Activated T-cell treated with anti-CD3 and anti-CD28 coated beads, Interleukin-2, amount 50 U/mL, for 1 hour (primary cell): ENCODE results near the gene SH3BP4.

Experiments used
- DNase-seq: peaks from one replicate; pipeline ENCODE4 v3.0.0-alpha.2; 2020

Gene SH3BP4

DNA sequence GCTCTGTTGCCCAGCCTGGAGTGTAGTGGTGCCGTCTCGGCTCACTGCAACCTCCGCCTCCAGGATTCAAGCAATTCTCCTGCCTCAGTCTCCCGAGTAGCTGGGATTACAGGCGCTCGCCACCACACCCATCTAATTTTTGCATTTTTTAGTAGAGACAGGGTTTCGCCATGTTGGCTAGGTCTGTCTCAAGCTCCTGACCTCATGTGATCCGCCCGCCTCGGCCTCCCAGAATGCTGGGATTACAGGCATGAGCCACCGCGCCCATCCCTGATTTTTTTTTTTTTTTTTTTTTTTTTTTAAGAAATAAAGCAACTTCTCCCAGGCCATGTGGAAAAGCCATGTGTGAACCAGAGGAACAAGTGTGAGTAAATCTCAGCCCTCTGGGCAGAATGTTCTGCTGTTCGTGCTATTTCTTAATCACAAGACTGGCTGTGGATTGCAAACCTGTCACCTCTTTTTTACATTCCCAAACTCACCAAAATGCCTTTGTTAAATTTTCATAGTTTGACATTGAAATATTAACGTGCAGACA is 6.4 kb upstream of the SH3BP4 start:
- DNase-seq, result no peak

DNA sequence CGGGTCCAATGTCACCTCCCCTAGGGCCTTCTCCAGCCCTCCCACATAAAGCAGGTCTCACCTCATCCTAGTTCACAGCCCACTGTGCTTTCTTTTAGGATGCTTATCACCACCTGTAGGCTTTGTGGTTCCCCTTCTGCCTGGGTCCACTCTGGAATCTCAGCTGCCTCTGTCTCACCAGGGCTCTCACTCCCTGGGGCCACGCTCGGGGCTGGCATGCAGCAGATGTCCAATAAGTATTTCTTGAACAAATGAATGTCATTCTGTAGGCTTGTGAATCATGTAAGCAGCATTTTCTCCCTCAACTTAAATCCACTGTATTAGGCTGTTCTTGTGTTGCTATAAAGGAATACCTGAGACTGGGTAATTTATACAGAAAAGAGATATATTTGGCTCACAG is 4.3 kb upstream of the SH3BP4 start:
- no peak for DNase-seq

DNA sequence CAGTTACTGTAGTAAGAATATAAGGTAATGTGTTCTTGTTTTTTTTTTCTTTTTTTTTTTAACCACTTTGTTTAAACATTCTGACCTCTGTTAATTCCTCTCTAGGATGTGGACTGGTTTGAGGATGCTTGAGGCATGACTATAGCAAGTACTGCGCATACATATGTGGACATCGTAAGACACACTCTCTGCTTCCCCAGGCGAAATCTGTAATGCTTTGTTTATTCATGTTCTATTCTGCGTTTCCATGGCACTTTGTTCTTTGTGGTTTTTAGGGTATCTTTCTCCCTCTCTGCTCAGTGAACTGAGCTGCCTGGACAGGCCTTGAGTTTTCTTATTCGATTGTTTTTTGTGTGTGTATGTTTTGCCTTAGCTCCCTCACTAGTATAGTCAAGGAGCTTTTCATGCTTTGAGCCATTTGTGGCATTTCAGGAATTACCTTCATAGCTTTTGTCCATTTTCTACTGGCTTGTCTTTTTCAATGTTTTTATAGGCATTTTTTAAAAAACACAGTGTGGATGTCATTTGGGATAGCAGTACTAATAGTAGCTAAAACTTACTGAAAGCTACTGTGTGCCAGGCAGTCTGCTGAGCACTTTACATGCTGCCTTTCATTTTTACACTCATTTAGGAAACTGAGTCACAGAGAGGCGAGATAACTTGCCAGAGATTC is 1.9 kb upstream of the SH3BP4 start:
- no peak for DNase-seq

DNA sequence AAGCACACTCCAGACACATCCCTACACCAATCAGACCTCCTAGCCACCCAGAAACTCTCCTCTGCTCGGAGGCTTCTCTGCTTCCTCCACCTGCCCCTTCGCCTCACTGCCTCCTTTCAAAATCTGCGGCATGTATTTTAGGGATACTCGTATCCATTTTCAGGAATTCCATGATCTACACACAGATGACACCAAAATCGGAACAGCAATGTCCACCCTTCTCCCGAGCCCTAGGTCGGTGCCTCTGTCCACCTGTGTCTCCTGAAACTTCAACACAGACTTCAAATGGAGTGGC is 1.4 kb upstream of the SH3BP4 start:
- no peak for DNase-seq

DNA sequence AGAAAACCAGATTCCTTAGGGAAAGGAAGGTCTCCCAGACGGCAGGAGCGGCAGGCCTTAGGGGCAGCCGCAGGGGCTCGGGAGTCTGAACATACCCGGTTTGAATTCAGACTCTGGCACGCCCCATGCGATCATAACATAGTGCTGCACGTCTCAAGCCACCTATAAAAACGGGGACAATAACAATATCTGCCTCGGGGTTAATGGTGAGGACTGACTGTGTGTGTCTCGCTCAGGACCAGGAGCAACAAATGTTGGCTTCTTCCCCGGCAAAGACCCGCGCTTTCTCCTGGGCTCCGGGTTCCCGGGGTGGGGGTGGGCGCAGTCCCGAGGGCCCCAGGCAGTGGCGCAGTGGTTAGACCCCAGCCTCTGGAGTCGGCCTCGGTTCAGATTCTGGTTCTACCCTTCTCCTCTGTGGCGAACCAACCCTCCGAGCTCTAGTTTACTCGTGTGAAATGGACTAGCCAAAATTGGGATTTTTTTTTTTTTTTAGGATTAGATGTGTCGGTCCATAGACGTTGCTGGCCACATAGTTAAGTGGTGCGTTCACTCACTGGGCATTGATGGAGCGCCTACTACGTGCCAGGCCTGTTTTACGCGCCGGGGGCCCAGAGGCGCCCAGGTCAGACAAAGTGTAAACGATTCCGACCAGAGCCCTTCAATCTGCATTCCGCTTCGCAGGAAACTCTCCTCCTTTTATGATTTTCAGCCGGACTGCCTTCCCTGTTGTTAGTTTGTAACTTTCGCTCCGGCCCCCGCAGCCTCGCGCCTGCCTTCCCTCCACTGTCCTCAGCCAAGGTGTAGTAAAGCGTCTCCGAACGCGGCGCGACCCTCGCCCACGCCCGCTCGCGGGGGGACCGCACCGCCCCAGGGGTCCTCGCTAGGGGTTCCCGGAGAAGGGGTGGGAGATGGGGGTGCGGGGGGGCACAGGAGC is 820 bp upstream of the SH3BP4 start:
- no peak for DNase-seq

DNA sequence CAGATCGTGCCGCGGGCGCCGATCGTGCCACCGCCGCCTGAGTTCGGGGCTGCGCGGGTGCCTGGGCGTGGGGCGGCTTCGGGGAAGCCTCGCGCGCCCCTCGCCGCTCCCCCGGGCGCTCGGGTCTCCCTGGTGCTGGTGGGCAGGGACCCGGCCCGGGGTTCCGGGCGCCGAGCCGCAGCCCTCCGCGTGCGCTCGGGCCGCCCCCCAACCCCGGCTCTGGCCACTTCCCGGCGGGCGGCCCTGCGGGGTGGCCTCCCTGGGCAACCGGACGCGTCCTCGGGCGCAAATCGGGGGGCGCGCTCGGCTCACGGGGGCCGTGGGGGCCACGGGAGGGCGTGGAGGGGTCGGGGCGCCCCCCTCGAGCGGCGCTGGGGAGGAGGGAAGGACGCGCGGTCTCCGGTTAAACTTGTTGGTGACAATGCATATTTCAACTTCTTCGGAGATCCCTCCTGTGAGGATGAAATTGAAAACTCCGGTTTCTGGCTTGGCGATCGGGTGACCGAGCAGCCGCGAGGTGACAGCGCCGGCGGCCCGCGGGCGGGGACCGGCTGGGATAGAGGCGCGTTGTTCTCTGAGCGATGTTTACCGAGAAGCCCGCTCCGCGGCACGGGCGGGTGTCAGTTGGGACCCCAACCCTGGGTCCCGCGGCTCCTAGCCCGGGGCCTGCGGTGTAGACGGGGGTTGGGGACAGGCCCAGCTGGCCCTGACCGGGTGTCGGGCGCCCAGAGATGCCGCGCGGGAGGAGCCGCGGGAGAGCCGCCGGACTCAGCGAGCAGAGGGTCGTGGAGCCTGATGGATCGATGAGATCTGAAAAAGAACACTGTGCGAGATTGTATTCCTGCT is 676 bp downstream of the SH3BP4 start:
- no peak for DNase-seq

DNA sequence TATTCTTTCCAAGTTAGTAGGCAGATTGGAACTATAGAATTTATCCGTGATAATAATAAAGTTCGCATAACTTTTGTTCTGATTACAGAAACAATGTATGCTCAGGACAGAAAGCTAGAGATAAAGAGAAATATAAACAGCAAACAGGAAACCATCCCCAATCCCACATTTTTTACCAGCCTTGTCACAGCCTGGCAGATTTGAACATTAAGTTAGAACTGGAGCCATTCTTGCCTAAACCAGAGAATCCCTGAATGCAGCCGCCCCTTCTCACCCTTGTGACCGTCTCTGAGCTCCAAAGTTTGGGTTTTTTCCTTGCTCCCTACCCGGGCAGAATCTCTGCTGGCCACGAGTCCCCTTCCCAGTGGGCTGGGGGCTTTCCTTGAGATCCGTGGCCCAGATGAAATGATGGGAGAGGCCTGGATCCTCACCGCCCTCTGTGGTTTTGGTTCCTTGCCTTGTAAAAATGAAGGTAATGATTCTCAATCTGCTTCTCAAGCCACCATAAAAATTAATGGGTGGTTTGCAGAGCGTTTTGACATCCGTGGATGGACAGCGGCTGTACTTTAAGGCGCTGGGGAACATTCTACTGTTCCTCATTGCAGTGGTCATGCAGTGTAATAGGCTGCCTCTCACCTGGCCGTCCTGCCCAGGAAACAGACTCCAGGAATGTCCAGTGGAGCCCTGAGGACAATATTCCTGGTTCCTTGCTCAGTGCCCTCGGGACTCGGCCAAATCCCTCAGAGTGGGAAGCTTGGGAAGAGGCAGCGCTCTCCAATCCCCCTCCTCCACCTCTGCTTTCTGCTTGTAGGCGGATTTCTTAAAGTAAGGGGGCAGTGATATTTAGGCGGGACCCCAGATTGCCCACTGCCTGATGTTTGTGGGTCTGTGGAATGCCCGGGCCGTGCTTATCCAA is 1.6 kb downstream of the SH3BP4 start:
- no peak for DNase-seq

DNA sequence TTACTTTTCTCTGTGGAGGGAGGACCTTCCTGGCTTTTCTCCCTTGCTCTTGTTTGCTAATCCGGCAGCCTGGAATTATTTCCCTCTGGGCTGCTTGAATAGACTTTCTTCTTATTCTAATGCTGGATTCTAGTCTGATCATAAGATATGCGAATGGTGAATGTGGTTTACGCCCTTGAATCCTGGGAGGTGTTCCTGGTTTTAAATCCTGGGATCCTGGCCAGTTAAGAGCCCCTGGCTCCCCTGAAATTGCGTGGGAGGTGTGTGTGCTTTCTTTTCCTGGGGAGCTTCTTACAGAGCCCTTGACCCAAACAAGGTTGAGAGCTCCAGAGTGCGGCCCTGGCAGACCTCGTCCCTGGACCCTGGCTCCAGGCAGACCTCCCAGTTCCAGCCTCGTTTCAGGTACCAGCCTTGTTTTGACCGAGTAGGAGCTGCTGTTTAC is 2.8 kb downstream of the SH3BP4 start:
- no peak for DNase-seq

DNA sequence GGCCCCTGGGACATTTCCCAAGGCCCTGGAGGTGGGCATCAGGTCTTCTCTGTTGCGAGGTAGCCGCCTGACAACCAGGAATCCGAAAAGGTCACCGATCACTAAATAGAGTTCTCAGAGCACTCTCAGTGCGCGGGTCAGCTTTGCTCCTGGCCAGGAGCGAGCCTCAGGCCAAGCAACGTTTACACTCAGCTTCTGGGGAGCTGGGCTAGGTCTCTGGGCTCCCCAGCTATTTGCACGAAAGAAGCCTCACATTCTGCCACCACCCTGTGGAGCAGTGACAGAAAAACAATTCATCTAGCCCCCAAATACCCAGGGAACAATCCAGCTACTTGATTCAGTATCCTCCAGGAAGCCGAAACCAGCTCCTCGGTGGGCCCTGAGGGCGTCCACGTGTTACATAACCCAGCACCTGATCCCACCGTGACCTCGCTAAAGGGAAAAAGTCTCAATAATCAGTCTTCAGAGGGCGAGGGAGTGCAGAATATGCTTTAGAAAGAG is 3.3 kb downstream of the SH3BP4 start:
- no peak for DNase-seq

DNA sequence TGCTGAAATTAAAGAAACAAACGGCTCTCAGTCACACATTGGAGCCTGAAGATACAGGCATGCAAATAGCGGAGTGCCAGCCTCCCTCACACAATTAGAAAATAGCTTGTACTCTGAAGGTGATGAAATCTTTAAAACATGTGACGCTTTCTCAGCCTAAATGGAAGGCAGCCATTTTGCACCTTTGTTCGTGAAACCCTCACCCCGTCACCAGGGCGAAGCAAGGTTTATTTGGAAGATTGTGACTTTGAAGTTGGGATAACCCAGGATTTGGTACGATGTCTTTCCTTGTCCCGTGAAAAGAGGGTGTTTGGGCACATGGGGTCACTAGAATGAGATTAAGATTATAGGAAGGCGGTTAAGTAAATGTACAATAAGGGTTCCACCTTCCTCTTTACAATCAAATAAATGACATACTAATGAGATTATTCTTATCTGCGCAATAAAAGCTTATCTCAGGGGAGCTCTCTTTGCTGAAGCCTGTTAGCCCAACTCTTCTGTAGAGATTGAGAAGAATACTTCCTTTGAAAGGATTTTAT is 4.2 kb downstream of the SH3BP4 start:
- DNase-seq, result no peak

DNA sequence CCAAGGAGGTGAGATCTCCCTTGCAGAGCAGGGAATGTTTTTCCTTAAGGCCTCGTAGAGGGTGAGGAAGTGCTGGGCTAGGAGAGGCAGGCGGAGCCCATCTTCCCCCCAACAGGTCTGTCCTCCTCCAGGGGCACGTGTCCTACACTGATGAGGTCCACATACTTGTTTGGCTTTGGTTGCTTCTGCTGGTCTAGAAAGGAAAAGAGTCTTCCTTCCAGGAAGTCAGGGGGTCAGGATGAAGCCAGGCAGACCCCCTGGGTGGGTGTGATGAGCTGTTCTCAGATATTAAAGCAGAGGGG is 6.0 kb downstream of the SH3BP4 start:
- no peak for DNase-seq

DNA sequence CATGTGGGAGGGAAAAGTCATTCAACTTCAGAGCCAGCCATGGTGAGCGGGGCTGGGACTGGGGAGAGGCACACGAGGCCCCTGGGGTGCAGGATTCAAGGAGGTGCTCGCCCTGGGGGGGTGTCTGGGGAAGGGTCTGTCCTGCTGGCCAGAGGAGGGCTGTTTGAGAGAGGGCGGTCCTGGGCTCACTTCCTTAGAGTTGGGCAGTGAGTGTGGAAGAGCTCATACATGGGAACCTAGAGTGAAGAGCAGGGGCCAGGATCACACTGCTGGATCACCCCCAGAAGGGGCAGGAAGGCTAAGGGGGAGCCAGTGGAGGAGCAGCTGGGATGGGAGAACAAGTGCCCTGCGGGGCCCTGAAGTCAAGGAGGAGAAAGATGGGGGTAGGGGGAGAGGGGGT is 6.5 kb downstream of the SH3BP4 start:
- DNase-seq, result no peak

DNA sequence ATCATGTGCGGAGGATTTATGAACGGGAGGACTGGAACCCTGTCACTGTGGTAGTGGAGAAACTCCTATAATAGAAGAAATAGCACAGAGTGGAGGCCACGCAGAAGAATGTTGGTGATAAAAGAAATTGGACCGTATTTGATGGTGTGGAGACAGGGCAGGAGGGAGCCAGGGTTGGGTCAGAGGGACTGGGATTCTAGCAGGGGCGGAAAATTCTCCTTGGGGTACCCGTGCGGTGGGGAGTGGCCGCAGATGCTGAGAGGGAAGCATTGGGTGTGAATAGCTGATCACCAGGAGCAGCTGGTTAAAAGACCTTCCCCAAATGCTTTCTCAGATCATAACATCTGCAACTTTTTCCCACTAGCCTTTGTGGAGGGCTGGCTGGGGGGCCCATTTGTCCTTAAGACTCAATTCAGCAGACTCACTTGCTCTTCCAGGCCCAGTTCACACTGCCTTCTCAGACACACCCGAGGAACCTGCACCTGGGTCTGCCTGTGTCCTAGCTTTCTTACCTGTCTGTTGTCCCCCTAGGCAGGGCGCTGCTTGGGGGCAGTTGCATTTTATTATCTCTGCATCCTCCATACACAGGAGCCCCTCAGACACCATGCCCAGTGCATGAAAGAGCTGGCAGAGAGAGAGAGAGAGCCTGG is 7.1 kb downstream of the SH3BP4 start:
- DNase-seq, result no peak

DNA sequence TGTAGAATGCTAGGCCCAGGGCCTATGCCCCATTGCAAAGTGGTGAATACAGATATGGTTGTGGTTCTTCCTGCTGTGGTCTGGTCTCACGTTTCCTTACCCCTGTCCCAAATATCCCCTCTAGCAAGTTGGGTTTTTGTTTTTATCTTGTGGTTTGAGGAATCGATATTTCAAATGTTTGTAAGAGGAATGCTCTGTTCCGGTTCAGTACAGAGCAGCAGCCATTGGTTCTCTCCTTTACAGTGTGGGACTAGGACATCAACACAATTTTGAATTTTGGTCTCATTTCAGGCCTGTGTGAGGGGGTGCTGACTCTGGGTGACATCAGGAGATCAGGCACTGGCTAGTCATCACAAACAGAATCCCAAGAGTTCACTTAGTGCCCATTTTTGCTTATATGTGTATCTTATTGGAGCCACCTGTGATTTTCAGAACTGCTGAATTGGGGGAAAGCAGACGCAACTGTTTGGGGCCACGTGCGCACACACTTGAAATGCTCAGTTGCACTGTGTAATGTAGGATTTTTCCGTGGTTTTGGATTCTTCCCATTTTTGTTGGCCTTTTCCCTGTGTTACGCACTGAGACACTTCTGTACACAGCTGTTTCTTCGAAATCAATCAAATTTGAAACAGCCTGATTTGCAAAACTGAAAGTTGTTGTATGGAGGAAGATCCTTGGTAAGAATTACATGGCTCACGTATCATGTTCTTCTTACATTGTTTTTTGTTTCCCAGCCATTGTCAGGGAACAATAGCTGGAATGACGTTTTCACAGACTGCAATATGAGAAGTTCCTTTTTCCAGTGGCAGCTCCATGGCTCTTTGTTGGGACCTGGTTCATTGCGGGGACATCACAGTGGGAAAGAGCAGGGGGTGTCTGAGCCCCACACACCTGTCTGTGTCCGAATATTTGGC is 8.6 kb downstream of the SH3BP4 start:
- no peak for DNase-seq

DNA sequence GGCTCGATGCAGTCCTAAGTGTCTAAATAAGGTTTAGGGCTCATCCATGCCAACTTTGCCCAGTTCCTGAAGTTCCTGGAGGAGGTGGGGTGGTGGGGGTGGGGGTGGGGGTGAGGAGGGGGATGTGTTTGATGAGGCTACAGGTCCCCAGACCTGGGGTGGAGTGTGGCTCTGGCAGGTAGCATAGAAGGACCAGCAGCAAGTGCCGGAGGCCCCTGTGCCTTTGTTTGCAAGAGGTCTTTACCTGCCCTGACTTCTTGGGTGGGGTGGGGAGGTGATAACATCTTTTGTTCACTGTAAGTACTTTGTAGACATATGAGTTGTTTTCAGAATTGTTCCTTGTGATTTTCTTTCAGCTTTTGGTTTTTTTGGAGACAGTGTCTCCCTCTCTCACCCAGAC is 10.0 kb downstream of the SH3BP4 start:
- DNase-seq, result no peak

DNA sequence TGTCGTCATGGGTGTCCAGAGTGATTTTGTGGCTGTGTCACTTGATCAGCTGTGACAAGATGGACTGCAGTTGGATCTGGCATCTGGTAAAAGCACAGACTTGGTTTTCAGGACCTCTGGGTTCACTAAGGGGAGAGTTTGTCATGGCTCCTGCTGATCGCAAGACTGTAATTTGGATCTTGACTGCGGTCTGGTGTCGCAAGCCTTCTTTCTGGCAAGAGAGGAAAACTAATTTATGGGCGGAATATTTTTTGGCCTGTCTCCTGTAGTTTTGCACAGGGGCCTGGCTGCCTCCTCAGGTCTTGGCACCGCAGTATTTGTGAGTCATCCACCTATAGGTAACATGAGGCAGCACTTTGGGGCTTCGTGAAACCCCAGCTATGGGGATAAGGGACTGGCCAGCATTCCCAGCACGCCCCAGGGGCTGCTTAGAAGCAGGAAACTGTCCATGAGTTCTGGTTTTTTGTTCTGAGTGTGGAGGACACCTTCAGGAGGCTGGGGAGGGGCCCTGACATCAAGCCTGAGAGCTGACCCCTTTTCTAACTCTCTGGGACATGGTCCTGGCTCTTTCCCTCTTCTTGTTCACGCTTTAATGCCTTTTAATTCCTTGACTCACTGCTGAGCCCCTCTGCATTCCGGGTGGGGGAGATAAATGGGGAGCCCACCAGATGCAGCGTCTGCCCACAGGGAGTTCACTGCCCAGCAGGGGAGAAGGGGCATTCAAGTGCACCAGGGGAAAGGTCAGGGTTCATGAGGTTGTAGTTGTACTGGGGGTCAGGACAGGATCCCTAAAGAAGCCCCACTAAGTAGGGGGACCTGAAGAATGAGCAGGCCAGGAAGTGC is 12.2 kb downstream of the SH3BP4 start:
- no peak for DNase-seq

DNA sequence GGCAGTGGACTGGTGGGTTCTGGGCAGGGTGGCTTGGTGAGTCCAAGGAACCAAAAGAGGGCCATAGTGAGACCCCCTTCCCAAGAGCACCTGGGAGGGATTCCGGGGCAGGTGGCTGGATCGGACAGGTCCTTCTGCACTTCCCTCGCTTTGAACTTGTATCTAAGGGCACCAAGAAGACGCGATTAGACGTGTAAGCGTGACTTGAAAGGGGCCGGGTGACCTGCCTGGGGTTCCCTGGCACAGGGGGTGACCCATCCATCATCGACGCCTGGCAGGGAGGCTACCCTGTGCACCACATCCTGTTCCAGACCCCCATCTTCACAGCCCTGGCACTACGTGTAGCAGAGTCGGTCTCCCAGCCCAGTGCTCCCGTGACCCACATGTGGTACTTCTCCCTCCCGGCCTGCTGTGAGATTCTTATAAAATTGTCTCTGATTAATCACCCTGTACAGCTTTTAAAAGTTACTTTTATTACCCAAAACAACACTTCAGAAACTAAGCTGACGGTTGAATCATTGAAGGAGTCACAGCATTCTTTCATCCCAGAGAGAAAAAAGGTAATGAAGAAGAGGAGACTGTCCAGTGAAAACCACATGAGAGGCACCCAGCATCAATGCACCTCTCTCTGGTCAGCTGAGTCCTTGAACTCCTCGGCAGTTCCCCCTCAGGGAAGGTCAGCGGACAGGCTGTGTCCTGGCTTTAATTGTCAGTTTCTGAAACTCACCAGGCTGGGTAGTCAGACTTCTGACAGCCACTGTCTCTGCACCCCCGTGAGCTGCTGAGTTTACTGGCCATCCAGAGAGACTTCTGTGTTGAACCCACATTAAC is 13.0 kb downstream of the SH3BP4 start:
- no peak for DNase-seq

DNA sequence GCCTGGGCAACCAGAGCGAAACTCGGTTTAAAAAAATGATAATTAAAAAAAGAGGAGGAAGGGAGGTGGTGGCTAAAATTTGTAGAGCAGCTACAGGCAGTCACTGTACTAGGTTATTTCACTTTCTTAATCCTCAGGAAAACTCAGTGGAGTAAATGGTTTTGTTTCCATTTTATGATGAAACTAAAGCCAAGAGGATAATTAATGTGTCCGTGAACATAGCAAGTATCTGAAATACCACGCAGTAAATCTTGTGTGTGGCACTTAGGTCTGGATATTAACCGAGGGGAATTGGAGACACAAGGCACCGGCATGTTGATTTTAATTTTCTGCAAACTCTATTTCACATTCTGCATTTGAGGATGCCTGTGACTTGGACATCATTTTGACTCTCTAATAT is 14.5 kb downstream of the SH3BP4 start:
- no peak for DNase-seq
